ENCODE results near the gene RBM15B. TPM values are rescaled to one million over a fixed set of nuclear protein-coding genes. Genes with fewer than 3 reads are reported as not detected.

Gene RBM15B
- polyA plus RNA-seq, 1 donor from 2014 or later: 24.1 TPM

DNA sequence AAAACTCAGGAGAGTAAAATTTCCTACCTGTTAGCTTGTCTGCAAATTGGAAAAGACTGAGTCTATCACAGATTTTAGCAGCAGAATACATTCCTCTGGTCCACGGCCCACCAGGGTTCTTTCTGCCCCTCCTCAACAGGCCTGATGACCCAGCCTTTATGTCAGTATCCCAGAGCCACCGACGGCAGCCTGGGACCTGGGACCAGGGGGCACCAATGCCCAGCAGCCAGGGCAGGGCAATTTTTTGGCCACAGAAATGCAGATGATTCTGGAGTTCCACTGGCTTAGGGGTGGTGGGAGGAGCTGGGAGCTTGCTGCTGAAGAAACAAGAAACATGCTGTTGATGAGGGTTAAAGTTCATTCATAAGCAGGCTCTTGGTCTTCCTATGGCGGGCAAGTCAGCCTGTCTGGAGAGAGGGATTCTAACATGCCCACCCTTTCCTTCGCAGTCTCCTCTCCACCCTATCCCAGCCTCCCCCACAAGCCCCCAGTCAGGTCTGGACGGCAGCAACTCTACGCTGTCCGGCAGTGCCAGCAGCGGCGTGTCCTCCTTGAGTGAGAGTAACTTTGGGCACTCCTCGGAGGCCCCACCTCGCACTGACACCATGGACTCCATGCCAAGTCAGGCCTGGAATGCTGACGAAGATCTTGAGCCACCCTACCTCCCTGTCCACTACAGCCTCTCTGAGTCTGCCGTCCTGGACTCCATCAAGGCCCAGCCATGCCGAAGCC, 10.3 kb upstream of the RBM15B start:
- no peaks in the 10 kb centered on the region for H3F3A ChIP-seq (ENCODE audit: insufficient read depth, low read length, poor library complexity, severe bottlenecking)
- no peaks in the 10 kb centered on the region for H4K20me1 ChIP-seq (ENCODE audit: insufficient read depth)
- no peak overlapping the region for H3K4me3 ChIP-seq (ENCODE audit: low read length)
- H2AFZ ChIP-seq (ENCODE audit: low read depth, low read length): no peak overlapping the region
- no peak overlapping the region for H3K27ac ChIP-seq (ENCODE audit: low read length)
- no peaks in the 10 kb centered on the region for H3K9me2 ChIP-seq (ENCODE audit: insufficient read depth, low read length)
- H3K9ac ChIP-seq (ENCODE audit: low read length): no peak overlapping the region
- no peak overlapping the region for H3K4me2 ChIP-seq (ENCODE audit: low read length)
- no peaks in the 10 kb centered on the region for H3K9me3 ChIP-seq (ENCODE audit: low read length)
- no peaks in the 10 kb centered on the region for H3K36me3 ChIP-seq (ENCODE audit: insufficient read depth, low read length)
- TF ChIP-seq SMC3 (conservative IDR thresholded peaks at IDR 0.05; ENCODE audit: poor library complexity) (no peak), POLR2AphosphoS5 (IDR thresholded peaks at IDR 0.05) (no peak), RAD21 (conservative IDR thresholded peaks at IDR 0.05) (no peak), MXI1 (conservative IDR thresholded peaks at IDR 0.05; ENCODE audit: poor library complexity, severe bottlenecking) (no peak), TAF1 (IDR thresholded peaks at IDR 0.05; ENCODE audit: low read depth) (no peak), EP300 (conservative IDR thresholded peaks at IDR 0.05; ENCODE audit: poor library complexity, severe bottlenecking) (no peak), EZH2 (IDR thresholded peaks at IDR 0.05; ENCODE audit: borderline replicate concordance, insufficient read depth, low read length, poor library complexity, severe bottlenecking) (no peak)
- TF ChIP-seq, protein P1, sequence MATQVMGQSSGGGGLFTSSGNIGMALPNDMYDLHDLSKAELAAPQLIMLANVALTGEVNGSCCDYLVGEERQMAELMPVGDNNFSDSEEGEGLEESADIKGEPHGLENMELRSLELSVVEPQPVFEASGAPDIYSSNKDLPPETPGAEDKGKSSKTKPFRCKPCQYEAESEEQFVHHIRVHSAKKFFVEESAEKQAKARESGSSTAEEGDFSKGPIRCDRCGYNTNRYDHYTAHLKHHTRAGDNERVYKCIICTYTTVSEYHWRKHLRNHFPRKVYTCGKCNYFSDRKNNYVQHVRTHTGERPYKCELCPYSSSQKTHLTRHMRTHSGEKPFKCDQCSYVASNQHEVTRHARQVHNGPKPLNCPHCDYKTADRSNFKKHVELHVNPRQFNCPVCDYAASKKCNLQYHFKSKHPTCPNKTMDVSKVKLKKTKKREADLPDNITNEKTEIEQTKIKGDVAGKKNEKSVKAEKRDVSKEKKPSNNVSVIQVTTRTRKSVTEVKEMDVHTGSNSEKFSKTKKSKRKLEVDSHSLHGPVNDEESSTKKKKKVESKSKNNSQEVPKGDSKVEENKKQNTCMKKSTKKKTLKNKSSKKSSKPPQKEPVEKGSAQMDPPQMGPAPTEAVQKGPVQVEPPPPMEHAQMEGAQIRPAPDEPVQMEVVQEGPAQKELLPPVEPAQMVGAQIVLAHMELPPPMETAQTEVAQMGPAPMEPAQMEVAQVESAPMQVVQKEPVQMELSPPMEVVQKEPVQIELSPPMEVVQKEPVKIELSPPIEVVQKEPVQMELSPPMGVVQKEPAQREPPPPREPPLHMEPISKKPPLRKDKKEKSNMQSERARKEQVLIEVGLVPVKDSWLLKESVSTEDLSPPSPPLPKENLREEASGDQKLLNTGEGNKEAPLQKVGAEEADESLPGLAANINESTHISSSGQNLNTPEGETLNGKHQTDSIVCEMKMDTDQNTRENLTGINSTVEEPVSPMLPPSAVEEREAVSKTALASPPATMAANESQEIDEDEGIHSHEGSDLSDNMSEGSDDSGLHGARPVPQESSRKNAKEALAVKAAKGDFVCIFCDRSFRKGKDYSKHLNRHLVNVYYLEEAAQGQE (IDR thresholded peaks at IDR 0.05; ENCODE audit: borderline replicate concordance): no peak
- H3K79me2 ChIP-seq (replicated peaks; ENCODE audit: insufficient read depth, low read length): peaks cover 14% of the 10 kb centered on the region
- H3K27me3 ChIP-seq (ENCODE audit: insufficient read depth, low read depth, low read length): no peaks in the 10 kb centered on the region

DNA sequence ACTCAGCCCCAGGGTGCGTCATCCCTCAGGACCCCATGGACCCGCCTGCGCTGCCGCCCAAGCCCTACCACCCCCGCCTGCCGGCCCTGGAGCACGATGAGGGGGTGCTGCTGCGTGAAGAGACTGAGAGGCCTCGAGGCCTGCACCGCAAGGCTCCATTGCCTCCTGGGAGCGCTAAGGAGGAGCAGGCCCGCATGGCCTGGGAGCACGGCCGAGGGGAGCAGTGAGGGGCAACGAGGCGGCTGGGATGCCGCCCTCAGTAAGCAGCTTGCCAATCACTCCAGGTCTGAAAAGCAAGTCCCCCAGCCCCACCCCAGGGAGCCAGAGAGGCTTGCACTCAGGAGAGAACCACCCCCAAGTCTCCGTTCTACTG, 9.8 kb upstream of the RBM15B start:
- TF ChIP-seq SMC3 (conservative IDR thresholded peaks at IDR 0.05; ENCODE audit: poor library complexity): no peak
- TF ChIP-seq MXI1 (conservative IDR thresholded peaks at IDR 0.05; ENCODE audit: poor library complexity, severe bottlenecking): no peak
- no peak for TF ChIP-seq POLR2AphosphoS5 (IDR thresholded peaks at IDR 0.05)
- TF ChIP-seq CTCF (IDR thresholded peaks at IDR 0.05; ENCODE audit: poor library complexity, severe bottlenecking): no peak
- TF ChIP-seq, protein P1 (IDR thresholded peaks at IDR 0.05; ENCODE audit: borderline replicate concordance): no peak
- TF ChIP-seq EZH2 (IDR thresholded peaks at IDR 0.05; ENCODE audit: borderline replicate concordance, insufficient read depth, low read length, poor library complexity, severe bottlenecking): no peak
- TF ChIP-seq EP300 (conservative IDR thresholded peaks at IDR 0.05; ENCODE audit: poor library complexity, severe bottlenecking): no peak
- no peak for TF ChIP-seq RAD21 (conservative IDR thresholded peaks at IDR 0.05)
- TF ChIP-seq TAF1 (IDR thresholded peaks at IDR 0.05; ENCODE audit: low read depth): no peak

More for the DNA sequence above, 9.8 kb upstream of the RBM15B start:
- Histone ChIP-seq H3K9ac (ENCODE audit: low read length) (no peak overlapping the region), H3K36me3 (ENCODE audit: insufficient read depth, low read length) (no peaks in the 10 kb centered on the region), H3K79me2 (replicated peaks; ENCODE audit: insufficient read depth, low read length) (peaks cover 20% of the 10 kb centered on the region), H3F3A (ENCODE audit: insufficient read depth, low read length, poor library complexity, severe bottlenecking) (no peaks in the 10 kb centered on the region), H4K20me1 (ENCODE audit: insufficient read depth) (no peaks in the 10 kb centered on the region), H3K4me3 (ENCODE audit: low read length) (no peak overlapping the region), H3K9me3 (ENCODE audit: low read length) (no peaks in the 10 kb centered on the region), H2AFZ (ENCODE audit: low read depth, low read length) (no peak overlapping the region), H3K4me2 (ENCODE audit: low read length) (no peak overlapping the region), H3K27ac (ENCODE audit: low read length) (no peak overlapping the region), H3K9me2 (ENCODE audit: insufficient read depth, low read length) (no peaks in the 10 kb centered on the region), H3K27me3 (ENCODE audit: insufficient read depth, low read depth, low read length) (no peaks in the 10 kb centered on the region)
